Prostate gland (tissue), 2 donors: ENCODE measurements around the gene APOA4. TPM values are rescaled to one million over a fixed set of nuclear protein-coding genes. Genes with fewer than 3 reads are reported as not detected.

Experiments
- DNase-seq: peaks from one replicate; pipeline ENCODE4 v3.0.0-alpha.2; 2019; ENCODE audit warnings: low spot score
- H3K27ac ChIP-seq, 2 donors: fragments of 200-600 bp; sonication (generic); 2 replicates each; pipeline ENCODE4 v1.5.1; 2017 to 2019
- H3K27me3 ChIP-seq: fragments of 200-600 bp; sonication (generic); replicated peaks from 2 replicates; pipeline ENCODE4 v1.5.1; 2019; ENCODE audit not compliant: insufficient read depth
- H3K36me3 ChIP-seq, 2 donors: fragments of 200-600 bp; sonication (generic); 1 replicate in 1 of 2; 2 replicates in 1 of 2; pipeline versions ENCODE4 v1.5.1 to v1.8.1; 2017 to 2019
- H3K4me1 ChIP-seq: fragments of 200-600 bp; sonication (generic); replicated peaks from 2 replicates; pipeline ENCODE4 v1.5.1; 2019
- H3K4me3 ChIP-seq, 2 donors: fragments of 200-600 bp; sonication (generic); 2 replicates each; pipeline ENCODE4 v1.5.1; 2017 to 2019
- H3K9me3 ChIP-seq: fragments of 200-600 bp; sonication (generic); 2 replicates; pipeline ENCODE4 v1.5.1; 2017
- POLR2A ChIP-seq: fragments of 450-650 bp; IDR thresholded peaks from one replicate; pipeline ENCODE4 v1.6.1; 2016; ENCODE audit warnings: antibody characterized with exemption, mild to moderate bottlenecking
- POLR2AphosphoS5 ChIP-seq: sonication (generic); formaldehyde crosslinking; IDR thresholded peaks from one replicate; pipeline ENCODE4 v1.6.1; 2017; ENCODE audit warnings: antibody characterized with exemption
- WGBS: methylation state at CpG from one replicate; pipeline ENCODE4 v1.1.5; 2018; 5-methylcytosine and 5-hydroxymethylcytosine counted together
- intact Hi-C: fragments of 100-400 bp; cut with DNase I; formaldehyde crosslinking; loops from one replicate; pipeline ENCODE4 v1.14.2; 2022
- total RNA-seq, 2 donors: library from RNA; depleted of rRNA; stranded (reverse); fragments of >200 nt; gene quantifications; one replicate each; pipeline ENCODE4 v1.1.0, GENCODE V29; 2016
- TF ChIP-seq, protein P1 (sequence below), 4 experiments: fragments of 200-600 bp in 2 of 4; fragments of 450-650 bp in 2 of 4; sonication (generic) in 2 of 4; IDR thresholded peaks; 1 replicate in 3 of 4; 2 replicates in 1 of 4; pipeline ENCODE4 v1.5.1; 2016 to 2019; ENCODE audit warnings: antibody characterized with exemption in 4 of 4, mild to moderate bottlenecking in 2 of 4, moderate library complexity in 2 of 4

APOA4 gene
- total RNA-seq, 2 donors from 2014 or later = not detected

DNA sequence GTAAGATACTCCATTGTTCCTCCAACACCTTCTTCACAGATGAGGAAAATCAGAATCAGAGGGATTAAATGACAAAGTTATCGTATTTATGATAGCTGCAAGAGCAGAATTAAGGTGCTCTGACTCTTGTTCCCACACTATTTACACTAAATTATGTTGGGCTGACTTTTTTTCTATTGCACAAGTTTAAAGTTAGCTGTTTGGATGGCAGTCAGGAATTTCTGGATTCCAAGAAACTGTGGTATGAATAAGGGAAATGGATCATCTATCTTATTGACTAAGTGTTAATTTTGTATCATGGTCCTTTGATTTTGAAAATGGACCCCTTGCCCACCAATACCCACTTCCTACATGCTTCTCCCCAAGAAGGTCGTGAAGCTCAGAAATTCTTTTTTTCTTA is 34.2 kb upstream of the APOA4 start:
- no peak for DNase-seq
- 89% methylated on average over 2 of the region's 2 CpGs for WGBS
- Histone ChIP-seq H3K9me3 (no peaks in the 10 kb centered on the region), H3K36me3 (peaks cover 0 to 7% of the 10 kb centered on the region in 2 donors), H3K27me3 (no peaks in the 10 kb centered on the region), H3K4me1 (peaks cover 8% of the 10 kb centered on the region), H3K4me3 (no peak overlapping the region), H3K27ac (no peak overlapping the region)
- intact Hi-C loops = no loop called here
- TF ChIP-seq POLR2AphosphoS5 (no peak), POLR2A (no peak)
- TF ChIP-seq, protein P1, sequence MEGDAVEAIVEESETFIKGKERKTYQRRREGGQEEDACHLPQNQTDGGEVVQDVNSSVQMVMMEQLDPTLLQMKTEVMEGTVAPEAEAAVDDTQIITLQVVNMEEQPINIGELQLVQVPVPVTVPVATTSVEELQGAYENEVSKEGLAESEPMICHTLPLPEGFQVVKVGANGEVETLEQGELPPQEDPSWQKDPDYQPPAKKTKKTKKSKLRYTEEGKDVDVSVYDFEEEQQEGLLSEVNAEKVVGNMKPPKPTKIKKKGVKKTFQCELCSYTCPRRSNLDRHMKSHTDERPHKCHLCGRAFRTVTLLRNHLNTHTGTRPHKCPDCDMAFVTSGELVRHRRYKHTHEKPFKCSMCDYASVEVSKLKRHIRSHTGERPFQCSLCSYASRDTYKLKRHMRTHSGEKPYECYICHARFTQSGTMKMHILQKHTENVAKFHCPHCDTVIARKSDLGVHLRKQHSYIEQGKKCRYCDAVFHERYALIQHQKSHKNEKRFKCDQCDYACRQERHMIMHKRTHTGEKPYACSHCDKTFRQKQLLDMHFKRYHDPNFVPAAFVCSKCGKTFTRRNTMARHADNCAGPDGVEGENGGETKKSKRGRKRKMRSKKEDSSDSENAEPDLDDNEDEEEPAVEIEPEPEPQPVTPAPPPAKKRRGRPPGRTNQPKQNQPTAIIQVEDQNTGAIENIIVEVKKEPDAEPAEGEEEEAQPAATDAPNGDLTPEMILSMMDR (IDR thresholded peaks at IDR 0.05) = no peak

DNA sequence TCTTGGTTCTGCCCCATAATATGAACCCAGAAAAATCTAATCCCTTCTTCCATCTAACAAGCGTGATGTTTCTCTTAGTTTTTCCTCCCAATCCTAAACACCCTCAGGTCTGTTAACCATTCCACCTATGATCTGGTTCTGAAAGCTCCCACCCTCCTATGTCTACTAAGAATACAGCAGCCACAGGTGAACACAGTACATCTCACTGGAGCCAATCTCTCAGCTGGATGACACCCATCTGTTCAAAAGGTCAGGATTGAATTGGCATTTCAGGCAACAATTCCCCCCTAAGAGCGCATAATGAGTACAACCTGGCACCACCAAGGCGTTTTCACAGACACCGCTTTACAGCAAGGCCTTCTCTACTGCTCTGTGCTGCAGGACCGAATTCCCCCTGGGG is 33.3 kb upstream of the APOA4 start:
- Histone ChIP-seq H3K27me3 (no peaks in the 10 kb centered on the region), H3K4me1 (peaks cover 14% of the 10 kb centered on the region), H3K9me3 (no peaks in the 10 kb centered on the region), H3K4me3 (no peak overlapping the region), H3K27ac (no peak overlapping the region), H3K36me3 (peaks cover 0 to 5% of the 10 kb centered on the region in 2 donors)
- no peak for DNase-seq
- 86% methylated on average over 5 of the region's 5 CpGs for WGBS
- TF ChIP-seq POLR2AphosphoS5 (no peak), POLR2A (no peak)
- TF ChIP-seq, protein P1 (IDR thresholded peaks at IDR 0.05) = no peak
- intact Hi-C loops = no loop called here

DNA sequence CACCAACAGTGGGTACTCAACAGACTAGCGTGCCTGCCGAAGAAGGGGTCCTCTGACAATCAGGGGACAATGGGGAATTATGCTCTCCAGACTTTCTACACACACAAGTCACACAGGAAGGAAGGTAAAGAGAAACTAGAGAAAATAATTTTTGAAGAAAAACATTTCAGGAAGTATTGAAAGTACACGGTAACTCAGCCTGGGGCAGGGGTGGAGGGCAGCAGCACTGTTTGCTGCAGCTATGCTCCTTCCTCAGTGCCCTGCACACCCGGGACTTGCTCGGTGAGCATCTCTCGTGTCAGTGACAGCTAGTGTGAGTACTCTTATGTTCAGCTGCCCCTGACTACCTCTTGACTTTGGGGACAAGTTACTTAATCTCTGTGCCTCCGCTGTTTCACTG is 32.3 kb upstream of the APOA4 start:
- TF ChIP-seq POLR2AphosphoS5 (no peak), POLR2A (no peak)
- TF ChIP-seq, protein P1 (IDR thresholded peaks at IDR 0.05) = no peak
- intact Hi-C loops = no loop called here
- no peak overlapping the region for H3K27ac ChIP-seq
- 89% methylated on average over 7 of the region's 7 CpGs for WGBS
- no peak overlapping the region for H3K4me3 ChIP-seq
- H3K4me1 ChIP-seq = peaks cover 14% of the 10 kb centered on the region
- no peaks in the 10 kb centered on the region for H3K27me3 ChIP-seq
- no peaks in the 10 kb centered on the region for H3K36me3 ChIP-seq
- no peak for DNase-seq
- H3K9me3 ChIP-seq = no peaks in the 10 kb centered on the region

DNA sequence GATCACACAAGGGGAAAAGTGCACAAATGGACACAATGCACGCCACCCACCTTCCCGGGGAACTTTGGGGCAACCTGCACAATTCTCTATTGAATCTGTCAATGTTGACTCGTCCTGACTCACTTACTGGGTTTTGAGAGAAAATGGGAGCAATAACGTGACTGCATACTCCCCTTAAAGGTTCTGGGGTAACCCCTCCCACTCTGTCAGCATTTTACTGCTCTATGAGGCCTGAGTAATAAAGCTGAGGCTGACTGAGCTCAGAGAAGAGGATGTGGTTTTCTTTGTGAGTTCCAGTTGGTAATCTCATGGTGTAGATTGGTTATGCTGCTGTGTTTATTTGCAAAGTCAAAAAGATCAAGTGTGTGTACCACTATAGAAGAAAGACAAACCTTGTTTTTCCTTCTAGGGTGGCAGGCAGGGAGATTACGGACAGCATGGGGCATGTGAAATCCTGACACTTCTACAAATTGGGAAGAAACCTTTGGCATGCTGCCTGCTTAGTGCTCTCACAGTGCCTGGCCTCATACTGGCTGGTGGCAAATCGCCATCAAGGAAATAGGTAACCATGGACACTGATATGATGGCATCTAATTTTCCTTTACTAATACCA is 30.5 kb upstream of the APOA4 start:
- Histone ChIP-seq H3K9me3 (no peaks in the 10 kb centered on the region), H3K4me1 (peaks cover 14% of the 10 kb centered on the region), H3K27me3 (no peaks in the 10 kb centered on the region), H3K27ac (peak overlapping the region in 1 of 2 donors; percentile 57), H3K4me3 (no peak overlapping the region), H3K36me3 (no peaks in the 10 kb centered on the region)
- TF ChIP-seq POLR2AphosphoS5 = peak; percentile 48
- TF ChIP-seq POLR2A = no peak
- TF ChIP-seq, protein P1 (IDR thresholded peaks at IDR 0.05) = no peak
- intact Hi-C loops = no loop called here
- DNase-seq = no peak
- 72% methylated on average over 6 of the region's 6 CpGs for WGBS
